ENCODE results near the gene MAP1LC3B.
"Not testable (repeated sequence)": the region's sequence is repeated elsewhere in the genome, so short reads cannot be mapped to it uniquely, and the experiment has no call there.

MAP1LC3B gene

DNA sequence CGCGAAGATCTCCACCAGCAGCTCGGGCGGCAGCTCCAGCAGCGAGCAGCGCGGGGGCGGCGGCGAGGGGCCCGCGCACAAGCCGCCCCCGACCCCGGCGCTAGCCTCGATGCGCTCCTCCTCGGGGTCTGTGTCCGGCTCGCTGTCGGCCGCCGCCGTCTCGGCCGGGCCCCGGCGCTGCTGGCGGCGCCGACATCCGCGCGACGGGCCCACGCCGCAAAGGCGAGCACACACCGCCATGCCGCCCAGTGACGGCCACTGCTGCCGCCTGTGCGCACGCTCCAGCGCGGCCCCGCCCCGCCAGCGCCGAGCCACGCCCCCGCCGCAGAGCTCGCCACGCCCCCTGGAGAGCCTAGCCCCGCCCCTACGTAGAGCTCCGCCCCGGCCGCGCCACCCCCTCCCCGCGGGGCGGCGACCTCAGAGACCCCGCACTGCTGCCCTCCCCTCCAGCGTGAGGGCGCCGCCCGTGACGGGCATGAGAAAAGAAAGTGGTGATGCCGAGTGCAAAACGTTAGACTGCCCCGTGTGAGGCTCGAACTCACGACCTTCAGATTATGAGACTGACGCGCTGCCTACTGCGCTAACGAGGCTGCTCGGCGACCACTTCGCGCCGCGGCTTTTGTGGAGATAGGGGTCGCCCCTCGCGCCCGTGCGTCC is 8.5 kb upstream of the MAP1LC3B start, which contains the start of gene FBXO31:
Gene FBXO31, minus strand, starts transcription at position 272 of the 657 bp plus-strand sequence. Its CDS starts 32 bp downstream, at position 240.
- peak; percentile 75 for DNase-seq

DNA sequence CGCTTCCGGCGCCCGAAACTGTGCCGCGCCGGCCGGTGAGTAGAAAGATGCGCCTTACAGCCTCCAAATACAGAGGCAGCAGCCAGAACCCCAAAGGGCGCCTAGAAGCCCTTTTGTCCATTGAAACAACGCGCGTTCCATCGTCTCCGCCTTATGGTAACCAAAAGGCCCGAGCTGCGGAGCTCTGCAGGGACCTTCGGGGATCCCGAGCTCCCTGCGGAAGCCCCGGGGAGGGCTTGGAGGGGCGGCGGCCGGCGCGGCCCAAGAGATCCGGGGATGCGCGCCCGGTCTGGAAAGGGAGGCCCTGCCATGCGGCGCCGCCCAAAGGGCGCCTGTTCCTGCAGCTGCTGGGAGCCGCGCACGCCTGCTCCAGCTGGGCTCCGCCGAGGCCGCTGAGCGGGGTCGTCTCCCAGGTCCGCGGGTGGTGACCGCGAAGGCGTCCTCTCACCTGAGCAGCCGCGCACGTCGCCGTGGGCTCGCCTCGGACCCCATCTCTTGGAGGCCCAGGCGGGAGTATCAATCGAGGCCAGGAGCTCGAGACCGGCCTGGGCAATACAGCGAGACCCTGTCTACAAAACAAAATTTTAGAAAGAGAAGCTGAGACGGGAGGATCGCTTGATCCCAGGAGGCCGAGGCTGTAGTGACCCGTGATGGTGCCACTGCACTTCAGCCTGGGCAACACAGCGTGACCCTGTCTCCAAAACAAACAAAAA is 7.8 kb upstream of the MAP1LC3B start:
- DNase-seq: no peak

DNA sequence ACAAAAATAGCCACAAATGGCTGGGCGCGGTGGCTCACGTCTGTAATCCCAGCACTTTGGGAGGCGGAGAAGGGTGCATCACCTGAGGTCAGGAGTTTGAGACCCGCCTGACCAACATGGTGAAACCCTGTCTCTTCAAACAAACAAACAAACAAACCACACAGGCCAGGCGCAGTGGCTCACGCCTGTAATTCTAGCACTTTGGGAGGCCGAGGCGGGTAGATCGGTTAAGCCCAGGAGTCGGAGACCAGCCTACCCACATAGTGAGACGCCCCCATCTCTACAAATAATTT is 7.3 kb upstream of the MAP1LC3B start:
- DNase-seq: not testable (repeated sequence)

DNA sequence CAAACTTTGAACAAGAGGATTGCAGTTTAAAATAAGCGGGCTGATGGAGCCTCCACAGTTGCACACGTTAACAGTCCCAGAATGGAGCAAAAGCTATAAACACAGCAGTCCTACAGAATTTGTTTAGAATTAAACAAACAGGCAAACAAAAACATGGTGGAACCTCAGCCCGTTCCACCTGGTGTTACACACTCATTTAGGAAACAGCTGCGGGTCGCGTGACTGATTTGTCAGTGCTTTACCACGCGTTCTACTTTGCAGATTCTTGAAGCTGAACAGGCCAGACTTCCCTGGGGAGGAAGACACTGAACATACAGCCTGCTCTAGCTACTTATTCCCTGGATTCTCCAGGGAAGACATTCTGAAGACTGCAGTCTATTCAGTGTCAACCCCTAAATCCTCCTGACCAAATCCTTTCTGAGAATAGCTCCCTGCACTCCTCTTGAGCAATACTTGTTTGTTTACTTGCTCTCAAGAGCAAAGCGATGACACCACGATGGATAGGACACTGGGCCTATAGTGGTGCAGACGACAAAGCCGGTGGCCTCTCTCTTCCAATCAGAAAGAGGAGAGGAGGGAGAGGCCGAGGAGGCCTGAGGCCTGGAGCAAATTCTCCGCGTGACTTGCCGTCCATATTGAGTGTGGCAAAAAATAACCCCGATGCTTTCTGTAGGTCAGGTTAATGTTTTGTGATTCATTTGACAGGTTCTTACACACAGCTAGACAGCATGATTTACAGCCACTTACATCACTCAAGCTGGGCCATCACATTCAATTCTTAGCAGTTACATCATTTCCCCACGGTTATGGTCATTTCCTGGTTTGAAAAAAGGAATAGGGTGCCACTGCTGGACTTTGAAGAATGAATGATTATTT is 4.0 kb upstream of the MAP1LC3B start:
- DNase-seq: peak; percentile 82

DNA sequence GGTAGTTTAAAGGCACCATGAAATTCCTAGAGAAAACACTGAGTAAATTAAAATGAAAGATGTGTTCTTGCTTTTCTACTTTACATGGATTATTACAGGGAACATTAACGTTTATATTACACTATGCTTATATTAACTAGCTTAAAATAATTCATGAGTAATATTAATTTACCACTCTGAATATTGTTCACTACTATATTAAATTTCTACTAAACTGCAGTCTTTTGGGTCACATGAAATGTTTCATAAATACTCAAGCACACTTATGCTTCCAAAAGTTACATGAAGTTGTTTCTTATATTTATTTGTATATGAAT is 3.4 kb upstream of the MAP1LC3B start:
- no peak for DNase-seq

DNA sequence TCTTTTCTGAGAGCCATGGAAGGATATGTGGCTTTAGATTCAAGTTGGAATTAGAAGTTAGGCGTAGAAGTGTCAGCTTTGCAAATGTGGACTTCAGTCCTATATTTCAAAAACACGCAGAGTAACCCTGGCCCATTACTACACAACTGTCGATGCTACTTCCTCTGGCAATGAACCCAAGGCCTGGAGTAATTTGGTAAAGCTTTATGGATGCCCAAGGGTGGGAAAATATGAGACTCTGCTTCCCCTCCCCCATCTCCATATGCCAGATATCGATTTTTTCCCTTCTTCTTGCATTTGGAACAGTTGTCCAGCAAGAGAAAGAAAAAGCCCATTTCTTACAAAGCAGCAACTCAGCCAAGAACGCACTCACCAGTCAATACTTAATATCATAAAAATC is 2.9 kb upstream of the MAP1LC3B start:
- no peak for DNase-seq

DNA sequence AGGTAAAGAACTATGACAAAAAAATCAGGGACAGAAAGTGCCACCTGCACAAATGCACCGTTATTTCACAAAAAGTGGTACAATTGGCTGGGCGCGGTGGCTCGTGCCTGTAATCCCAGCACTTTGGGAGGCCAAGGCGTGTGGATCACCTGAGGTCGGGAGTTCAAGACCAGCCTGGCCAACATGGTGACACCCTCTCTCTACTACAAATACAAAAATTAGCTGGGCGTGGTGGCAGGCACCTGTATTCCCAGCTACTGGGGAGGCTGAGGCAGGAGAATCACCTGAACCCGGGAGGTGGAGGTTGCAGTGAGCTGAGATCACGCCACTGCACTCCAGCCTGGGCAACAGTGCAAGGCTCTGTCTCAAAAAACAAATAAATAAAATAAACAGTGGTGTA is 2.2 kb upstream of the MAP1LC3B start:
- DNase-seq: not testable (repeated sequence)

DNA sequence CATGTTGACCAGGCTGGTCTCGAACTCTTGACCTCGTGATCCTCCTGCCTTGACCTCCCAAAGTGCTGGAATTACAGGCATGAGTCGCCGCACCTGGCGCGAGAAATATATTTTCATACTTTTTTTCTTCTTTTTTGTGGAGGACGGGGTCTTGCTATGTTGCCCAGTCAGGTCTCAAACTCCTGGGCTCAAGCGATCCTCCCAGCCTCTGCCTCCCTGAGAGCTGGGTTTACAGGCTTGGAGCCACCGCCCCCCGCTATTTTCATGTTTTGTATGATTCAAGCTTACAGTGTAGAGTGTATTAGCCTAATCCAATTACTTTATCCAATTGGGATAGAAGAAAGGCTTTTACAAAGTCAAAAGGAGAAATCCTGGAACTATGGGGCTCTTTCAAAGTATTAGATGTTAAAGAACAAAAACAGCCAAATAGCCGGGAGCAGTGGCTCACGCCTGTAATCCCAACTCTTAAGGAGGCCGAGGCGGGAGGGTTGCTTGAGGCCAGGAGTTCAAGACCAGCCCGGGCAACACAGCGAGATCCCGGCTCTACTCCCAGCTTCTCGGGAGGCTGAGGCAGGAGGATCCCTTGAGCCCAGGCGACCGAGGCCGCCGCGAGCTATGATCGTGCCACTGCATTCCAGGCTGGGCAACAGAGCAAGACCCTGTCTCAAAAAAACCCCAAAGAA is 1.4 kb upstream of the MAP1LC3B start:
- DNase-seq: no peak

DNA sequence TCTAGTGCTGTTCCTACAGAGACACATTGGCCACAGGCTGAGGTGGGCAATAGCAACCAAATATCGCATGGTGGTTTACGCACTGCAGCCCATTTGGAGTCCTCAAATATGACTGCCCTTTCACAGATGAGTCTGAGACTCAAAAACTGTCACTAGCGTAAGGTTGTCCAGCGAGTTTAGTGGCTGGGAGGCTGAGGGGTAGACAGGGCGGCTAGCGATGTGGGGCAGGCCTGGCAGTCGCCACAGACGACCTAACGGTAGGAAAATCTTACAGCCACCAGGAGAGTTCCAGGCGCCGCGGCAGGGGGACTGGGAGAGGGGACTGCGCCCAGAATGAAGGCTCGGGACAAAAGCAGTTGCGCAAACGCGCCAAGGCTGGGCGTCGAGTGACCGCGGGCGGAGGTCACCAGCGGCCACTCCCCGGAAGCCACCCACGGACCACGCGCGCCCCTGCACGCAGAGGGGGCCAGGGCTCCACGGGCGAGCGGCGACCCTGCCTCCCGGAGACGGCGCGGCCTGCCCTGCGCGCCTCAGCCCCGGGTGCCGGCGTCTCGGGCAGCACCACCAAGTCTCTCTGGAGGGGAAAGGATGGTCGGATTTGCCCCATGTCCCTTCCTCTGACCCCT is 699 bp upstream of the MAP1LC3B start:
- DNase-seq: peak; percentile 60

DNA sequence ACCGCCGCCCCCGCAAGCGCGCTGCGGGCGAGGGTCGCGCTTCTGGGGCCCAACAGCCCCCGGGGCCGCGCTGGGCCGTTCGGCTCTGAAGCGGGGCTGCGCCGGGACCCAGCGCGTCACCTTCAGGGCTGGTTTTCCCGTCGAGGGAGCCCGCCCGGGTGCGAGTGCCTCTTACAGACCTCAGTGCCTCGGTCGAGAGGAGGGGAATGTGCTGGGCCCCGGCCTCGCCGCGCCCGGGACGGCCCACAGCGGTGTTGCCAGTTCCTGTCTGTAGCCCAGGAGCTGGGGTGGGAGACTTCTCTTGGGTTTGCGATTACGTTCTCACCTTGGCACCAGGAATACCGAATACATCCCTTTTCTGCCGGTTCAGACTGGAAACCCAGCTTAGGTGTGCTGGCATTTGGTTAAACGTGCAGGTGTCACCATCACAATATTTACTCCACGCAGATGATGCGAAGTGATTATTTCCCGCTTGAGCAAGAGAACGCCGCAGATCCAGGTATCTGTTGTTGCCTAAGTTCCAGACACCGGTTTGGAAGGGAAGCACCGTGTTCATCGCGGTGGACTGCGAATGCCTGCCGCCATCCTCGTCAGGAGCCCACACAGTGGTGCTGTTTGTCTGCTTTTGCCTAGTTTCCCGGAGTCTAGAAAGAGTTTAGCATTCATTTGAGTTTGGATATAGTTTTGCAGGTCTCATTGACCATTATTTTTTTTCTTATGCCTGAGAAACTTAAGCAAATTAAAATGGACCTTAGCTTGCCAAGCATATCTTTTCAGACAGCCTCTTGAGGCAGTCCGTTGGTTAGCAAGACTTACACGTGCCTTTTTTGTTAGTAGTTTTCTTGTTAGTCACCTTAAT is 914 bp downstream of the MAP1LC3B start:
- DNase-seq: no peak

DNA sequence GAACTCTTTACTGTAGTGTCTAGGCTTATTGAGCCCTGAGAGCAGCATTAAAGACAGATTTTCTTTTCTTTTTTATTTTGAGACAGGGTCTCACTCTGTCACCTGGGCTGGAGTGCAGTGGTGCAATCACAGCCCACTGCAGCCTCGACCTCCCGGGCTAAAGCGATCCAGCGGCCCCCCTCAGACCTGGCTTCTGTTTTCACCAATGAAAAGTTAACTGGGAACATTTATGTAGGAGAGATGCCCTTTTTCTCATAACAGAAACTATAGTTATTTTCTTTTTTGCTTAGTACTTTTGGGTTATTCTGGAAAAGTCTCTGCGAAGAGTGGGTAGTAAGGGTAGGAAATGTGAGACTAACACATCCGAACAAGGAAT is 1.5 kb downstream of the MAP1LC3B start:
- DNase-seq: no peak

DNA sequence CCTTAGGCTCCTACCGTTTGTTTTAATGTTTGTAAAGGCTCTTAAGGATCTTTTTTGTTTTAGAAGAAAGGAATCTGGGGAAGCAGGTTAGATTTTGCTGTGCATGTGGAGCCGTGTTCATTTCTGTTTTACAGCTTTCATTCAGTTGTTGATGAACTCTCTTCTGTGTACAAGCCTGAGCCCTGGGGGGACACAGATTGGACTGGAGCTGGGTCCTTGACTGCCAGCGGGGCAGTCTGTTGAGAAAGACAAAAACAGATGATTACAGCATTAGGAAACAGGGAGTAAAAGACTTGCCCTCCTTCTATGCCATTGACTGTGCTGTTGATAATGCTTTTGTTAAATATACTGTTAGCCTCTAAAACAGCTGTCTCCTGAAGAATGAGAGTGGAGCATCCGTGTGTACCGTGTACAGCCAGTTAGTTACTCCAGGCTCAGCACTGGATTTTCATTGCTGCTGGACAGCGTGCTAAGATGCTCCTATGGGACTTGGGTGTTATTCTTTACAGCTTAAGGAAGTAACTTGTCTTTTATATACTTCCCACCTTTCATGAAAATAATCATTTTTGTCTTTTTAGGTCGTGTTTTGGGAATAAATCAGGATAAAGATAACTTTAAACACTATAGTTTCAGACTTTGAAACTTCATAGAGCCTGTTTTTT is 3.2 kb downstream of the MAP1LC3B start:
- no peak for DNase-seq

DNA sequence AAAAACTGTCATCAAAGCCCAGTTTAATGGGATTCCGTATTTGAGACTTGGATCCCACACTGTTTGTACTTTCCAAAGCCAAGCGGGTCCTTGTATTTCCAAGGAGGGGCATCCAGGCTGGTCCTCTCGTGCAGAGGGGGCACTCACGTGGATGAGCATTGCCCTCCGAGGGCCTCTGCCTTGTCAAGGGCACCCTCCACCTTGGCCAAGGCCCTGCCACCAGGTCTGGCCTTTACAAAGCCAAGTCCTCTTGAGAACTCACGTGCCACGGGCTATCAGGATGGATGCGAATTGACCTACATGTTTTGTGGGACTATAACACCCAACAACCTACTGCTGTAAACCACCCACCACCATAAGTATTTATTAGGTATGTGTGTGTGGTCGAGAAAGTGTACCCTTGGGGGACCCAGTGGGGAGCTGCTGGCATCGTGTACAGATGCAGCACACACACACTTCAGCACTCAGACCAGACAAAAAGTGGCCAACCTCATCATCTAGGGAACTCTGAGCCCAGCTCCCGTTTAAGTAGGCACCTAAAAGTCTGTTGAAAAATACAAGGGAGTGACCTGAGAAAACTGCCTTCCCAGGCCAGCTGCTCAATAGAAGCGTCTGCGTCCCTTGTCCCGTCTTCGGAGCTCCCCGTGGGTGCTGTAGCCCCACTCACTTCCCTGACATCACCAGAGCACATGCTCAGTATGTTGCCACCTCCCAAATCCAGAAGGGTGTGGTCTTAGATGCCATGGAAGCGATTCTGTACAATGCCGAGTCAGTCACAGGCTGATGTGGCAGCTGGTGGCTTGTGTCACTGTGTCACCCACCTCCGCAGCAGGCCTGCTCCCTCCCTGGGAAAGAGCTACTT is 12.9 kb downstream of the MAP1LC3B start:
- no peak for DNase-seq

DNA sequence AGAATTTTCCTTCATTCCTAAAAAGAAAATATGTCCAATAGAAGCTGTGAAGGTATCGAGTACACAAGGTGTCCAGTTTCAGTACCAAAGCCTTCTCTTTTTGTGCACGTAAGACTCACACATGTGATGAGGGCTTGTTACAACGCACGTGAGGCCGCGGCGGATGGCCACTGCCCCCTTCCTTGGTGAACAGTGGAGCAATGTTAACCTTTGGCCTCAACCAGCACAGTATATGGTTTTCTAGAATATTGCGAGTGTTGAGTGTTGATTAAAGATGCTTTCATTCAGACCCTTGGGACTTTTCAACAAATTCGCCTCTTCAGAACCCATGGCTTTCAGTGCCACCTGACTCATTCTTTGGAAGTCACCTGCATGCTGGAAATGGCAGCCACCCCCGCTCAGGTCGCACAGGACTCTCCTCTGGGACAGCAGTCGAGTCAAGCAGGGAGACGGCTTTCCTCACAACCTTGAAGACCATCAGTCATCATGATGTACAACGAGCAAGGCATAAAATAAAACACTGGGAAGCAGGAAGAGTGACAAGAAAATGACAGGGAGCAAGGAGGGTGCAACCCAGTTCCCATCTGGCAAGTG is 14.5 kb downstream of the MAP1LC3B start:
- DNase-seq: no peak

DNA sequence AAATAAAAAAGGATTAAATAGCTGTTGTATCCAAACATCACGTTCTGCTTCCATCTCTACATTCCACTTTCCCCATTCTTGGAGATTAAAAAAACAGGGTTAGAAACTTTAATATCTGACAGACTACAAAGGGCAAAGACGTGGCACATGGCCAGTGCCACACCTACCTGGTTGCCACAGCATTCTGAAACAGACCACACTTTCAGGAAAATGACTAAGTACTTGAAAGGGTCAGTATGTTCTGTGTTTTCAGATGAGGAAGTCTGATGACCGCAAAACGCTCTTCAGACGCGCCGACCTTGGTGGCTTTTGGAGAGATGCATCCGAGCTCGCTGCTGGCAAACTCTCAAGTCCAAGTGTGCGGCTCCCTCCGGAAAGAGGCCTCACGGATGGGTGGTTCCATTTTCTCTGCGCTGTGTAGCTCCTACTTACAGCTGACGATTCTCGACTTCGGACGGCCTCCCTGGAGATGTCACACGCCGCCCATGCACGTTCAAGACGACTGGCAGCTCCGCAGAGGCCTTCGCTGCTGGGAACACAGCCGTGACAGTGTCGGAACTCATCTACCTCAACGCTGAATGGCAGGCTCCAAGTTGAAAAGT is 15.5 kb downstream of the MAP1LC3B start:
- DNase-seq: no peak

DNA sequence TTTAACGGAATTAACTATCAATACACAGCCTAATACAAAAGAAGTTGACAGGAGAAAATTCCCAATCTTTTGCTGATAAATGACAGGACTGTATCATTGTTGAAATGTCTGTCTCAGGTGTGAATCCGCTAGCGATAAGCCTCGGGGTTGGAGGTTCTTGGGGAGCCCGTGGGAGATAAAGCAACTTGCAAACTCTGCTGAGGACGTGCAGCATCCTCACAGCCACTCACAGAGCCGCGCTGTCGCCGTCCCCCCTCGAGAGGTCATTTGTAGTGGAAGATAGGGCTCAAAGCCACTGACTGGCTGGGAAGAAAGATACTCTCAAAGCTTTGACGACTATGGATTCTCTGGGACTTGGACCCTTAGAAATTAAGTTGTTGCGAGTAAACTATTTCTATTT is 17.0 kb downstream of the MAP1LC3B start:
- no peak for DNase-seq

DNA sequence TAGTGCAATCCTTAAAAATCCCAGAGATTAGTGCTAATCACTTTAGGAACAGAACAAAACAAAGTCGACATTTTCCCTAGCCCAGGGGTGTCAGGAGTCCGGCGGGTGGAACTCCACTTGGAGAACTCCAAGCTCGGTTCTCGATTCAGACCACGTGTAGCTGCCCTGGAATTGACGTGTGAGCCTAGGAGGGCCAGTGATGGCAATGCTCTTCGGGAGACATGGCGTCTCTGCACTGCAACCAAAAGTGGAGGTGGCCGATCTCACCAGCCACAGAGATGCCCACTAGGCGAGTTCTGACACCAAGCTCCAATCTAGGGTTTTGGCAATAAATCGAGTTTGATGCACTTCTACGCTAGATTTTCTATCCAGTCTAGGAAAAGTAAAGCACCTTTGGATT is 17.6 kb downstream of the MAP1LC3B start:
- no peak for DNase-seq

DNA sequence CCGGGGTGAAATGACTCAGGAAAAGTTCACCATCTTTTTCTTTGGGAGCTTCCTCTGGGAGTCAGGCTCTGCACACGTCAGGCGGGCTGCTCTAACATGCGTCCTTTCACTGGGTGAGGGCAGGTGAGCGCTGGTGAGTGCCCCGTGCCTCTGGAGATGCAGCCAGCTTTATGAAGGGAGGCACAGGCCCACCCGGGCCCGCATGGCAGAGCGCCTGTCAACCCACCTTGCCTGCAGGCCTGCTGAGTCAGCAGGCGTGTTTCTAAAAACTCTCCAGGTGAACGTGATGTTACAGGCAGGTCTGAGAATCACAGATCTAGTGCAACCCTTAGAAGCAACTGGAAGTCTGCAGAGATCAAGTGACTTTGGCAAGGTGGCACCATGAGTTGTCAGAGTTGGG is 18.4 kb downstream of the MAP1LC3B start:
- no peak for DNase-seq

DNA sequence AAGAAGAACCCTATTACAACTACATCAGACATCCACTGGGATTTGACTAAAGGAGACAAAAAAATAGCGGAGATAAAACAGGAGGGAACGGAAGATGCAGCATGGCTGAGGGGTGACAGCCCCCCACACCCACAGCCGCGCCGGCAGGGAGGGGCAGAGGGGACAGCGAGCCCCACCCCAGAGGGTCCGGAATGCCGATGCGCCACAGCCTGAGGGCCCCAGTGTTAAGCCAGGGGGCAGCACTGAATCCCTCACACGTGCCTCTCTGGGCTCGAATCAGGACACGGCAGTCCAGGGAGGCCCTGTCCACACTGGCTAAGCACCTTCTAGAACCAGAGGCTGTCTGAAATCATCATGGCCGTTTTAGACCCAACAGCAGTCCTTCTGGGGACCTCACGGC is 18.8 kb downstream of the MAP1LC3B start:
- no peak for DNase-seq

All from NK-92 treated with Interleukin-12 subunit alpha and Interleukin-12 subunit beta, amount 100 ng/mL, for 24 hours (cell line).